Panc1 (cell line): ENCODE results near the gene SLC12A4. TPM values are rescaled to one million over a fixed set of nuclear protein-coding genes. Genes with fewer than 3 reads are reported as not detected.

ENCODE experiments used
- ATAC-seq: fragments of 200-7000 bp; cut with Tn5 transposase; 2 replicates; pipeline ENCODE4 v1.9.1; 2020; ENCODE audit warnings: mild to moderate bottlenecking, moderate library complexity
- BruUV-seq: library from RNA; stranded (reverse); fragments of 400-500 nt; replicated peaks from 2 replicates; lab custom pipeline; 2021; lab: Mats Ljungman, UMichigan
- CTCF ChIA-PET: fragments of 300-600 bp; sonication (Branson Sonifier 250); formaldehyde crosslinking; loops from one replicate; lab custom pipeline; 2022; ENCODE audit warnings: antibody characterized with exemption; lab: Charles Lee
- POLR2A ChIA-PET: fragments of 300-600 bp; sonication (Branson Sonifier 250); formaldehyde crosslinking; loops from one replicate; lab custom pipeline; 2022; ENCODE audit warnings: antibody characterized with exemption; lab: Charles Lee
- DNase-seq: peaks from one replicate; pipeline ENCODE4 v3.0.0-alpha.2; 2010; ENCODE audit warnings: low read depth, low spot score
- H3K27ac ChIP-seq: 2 replicates; pipeline ENCODE4 v1.5.1; 2011; ENCODE audit warnings: mild to moderate bottlenecking, low read length, inconsistent platforms
- H3K27me3 ChIP-seq: fragments of 200-500 bp; sonication (Bioruptor generic); 2 replicates; pipeline ENCODE4 v1.6.0; 2014; ENCODE audit warnings: low read length, inconsistent platforms; ENCODE audit not compliant: control insufficient read depth, insufficient read depth
- H3K36me3 ChIP-seq: fragments of 200-500 bp; sonication (Bioruptor generic); 2 replicates; pipeline ENCODE4 v1.5.1; 2014; ENCODE audit warnings: inconsistent platforms, mild to moderate bottlenecking, low read length, moderate library complexity; ENCODE audit not compliant: control insufficient read depth, insufficient read depth
- H3K4me1 ChIP-seq: 2 replicates; pipeline ENCODE4 v1.5.1; 2011; ENCODE audit warnings: inconsistent platforms, mild to moderate bottlenecking, low read length, moderate library complexity; ENCODE audit not compliant: control insufficient read depth, insufficient read depth
- H3K4me3 ChIP-seq, 2 experiments: 2 replicates each; pipeline ENCODE4 v1.5.1; 2011 to 2012; ENCODE audit warnings: low read depth in 2 of 2, low read length in 2 of 2, mild to moderate bottlenecking in 2 of 2, inconsistent platforms in 1 of 2, moderate library complexity in 1 of 2
- H3K9me3 ChIP-seq: fragments of 200-500 bp; sonication (Bioruptor generic); 2 replicates; pipeline ENCODE4 v1.5.1; 2014; ENCODE audit warnings: low read depth, mild to moderate bottlenecking, inconsistent platforms, low read length, moderate library complexity; ENCODE audit not compliant: control insufficient read depth, insufficient read depth
- CTCF ChIP-seq: fragments of 450-650 bp; IDR thresholded peaks from 2 replicates; pipeline ENCODE4 v1.5.1; 2017; ENCODE audit warnings: mild to moderate bottlenecking
- in situ Hi-C: cut with HindIII; loops from 2 replicates; pipeline ENCODE4 v1.10.0; 2016; ENCODE audit warnings: low sequenced_read_pairs, low pct_unique_long_range_greater_than_20kb
- intact Hi-C: fragments of 100-400 bp; cut with micrococcal nuclease; formaldehyde crosslinking; loops from one replicate; pipeline ENCODE4 v1.10.0; 2022; ENCODE audit not compliant: unreplicated experiment
- total RNA-seq: library from RNA; stranded (reverse); gene quantifications from one replicate; pipeline ENCODE4 v1.2.1, GENCODE V29; 2021; ENCODE audit not compliant: unreplicated experiment

SLC12A4 gene
- total RNA-seq, 1 experiment from 2014 or later, result 31.8 TPM

DNA sequence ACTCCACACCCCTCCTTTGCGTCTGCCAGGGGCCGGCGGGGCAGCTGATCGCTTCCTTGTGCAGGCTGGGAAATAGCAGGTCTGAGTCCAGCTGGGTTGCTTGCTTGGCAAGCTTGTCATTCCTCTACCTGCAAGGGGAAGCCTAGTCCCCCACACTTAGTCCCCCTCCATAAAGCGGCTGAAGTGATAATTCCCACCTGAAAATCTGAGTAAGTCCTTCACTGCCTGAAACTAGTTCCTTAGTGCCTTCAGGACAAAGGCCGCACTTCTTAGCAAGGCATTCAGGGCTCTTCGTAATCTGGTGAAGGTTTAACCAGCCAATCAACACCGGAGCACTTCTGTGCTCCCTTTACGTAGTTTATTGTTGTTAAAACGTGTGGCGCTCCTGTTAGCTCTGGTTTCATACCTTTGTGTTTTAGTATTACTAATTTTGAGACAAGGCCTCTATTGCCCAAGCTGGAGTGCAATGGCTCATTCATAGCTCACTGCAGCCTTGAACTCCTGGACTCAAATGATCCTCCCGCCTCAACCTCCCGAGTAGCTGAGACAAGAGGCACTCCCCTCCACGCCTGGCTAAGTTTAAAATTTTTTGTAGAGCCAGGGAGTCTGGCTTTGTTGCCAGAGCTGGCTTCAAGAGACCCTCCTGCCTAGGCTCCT lies 74.6 kb downstream of the SLC12A4 start:
- H3K27ac ChIP-seq, result peak overlapping the region; percentile 86
- DNase-seq, result no peak
- intact Hi-C loops, result no loop called here
- ChIA-PET CTCF (no interaction called here), POLR2A (no interaction called here)
- in situ Hi-C loops, result no loop called here
- TF ChIP-seq CTCF, result no peak
- BruUV-seq, result TSS peak; percentile 76
- no peaks in the 10 kb centered on the region for H3K9me3 ChIP-seq
- no peaks in the 10 kb centered on the region for H3K4me1 ChIP-seq
- peak overlapping the region; percentile 80 to 83 for H3K4me3 ChIP-seq
- no peaks in the 10 kb centered on the region for H3K27me3 ChIP-seq
- no peaks in the 10 kb centered on the region; the same call in 1 of the 2 replicates for H3K36me3 ChIP-seq
- ATAC-seq, result no peak

Other genes with a start within 250 kb of the SLC12A4 start
- 15.1 TPM for gene GFOD2, start 249.3 kb downstream of the SLC12A4 start, total RNA-seq
- 13.4 TPM for gene RANBP10, start 162.1 kb downstream of the SLC12A4 start, total RNA-seq
- 1.6 TPM for gene TSNAXIP1, start 161.7 kb downstream of the SLC12A4 start, total RNA-seq
- gene THAP11, start 126.3 kb downstream of the SLC12A4 start, total RNA-seq, result 27.3 TPM
- 119 TPM for gene NUTF2, start 121.7 kb downstream of the SLC12A4 start, total RNA-seq
- gene CENPT, start 120.9 kb downstream of the SLC12A4 start, total RNA-seq, result 43.4 TPM
- gene EDC4, start 95.6 kb downstream of the SLC12A4 start, total RNA-seq, result 85.3 TPM
- gene NRN1L, start 83.8 kb downstream of the SLC12A4 start, total RNA-seq, result 1.1 TPM
- gene PSKH1, start 75.4 kb downstream of the SLC12A4 start, total RNA-seq, result 17.8 TPM
- 2.0 TPM for gene CTRL, start 36.8 kb downstream of the SLC12A4 start, total RNA-seq
- gene PSMB10, start 31.8 kb downstream of the SLC12A4 start, total RNA-seq, result 47.7 TPM
- 14.0 TPM for gene LCAT, start 24.5 kb downstream of the SLC12A4 start, total RNA-seq
- gene DPEP3, start 11.9 kb upstream of the SLC12A4 start, total RNA-seq, result not detected
- not detected for gene DPEP2, start 30.8 kb upstream of the SLC12A4 start, total RNA-seq
- gene DPEP2NB, start 47.3 kb upstream of the SLC12A4 start, total RNA-seq, result not detected
- 8.4 TPM for gene DDX28, start 54.6 kb upstream of the SLC12A4 start, total RNA-seq
- 12.1 TPM for gene DUS2, start 54.6 kb upstream of the SLC12A4 start, total RNA-seq
- gene NFATC3, start 116.7 kb upstream of the SLC12A4 start, total RNA-seq, result 24.8 TPM